ENCODE results near the gene ANKRD62.

The ANKRD62 gene

GRCh38 chr18:12088096-12088495 is 5.5 kb upstream of the ANKRD62 start:
- TF ChIP-seq ZFX (IDR thresholded peaks at IDR 0.05; ENCODE audit: borderline replicate concordance), result no peak
- TF ChIP-seq CTCF (IDR thresholded peaks at IDR 0.05), result no peak
- H3K27ac ChIP-seq, result no peak overlapping the region

GRCh38 chr18:12088731-12089375 is 4.8 kb upstream of the ANKRD62 start:
- H3K27ac ChIP-seq, result no peak overlapping the region
- no peak for TF ChIP-seq ZFX (IDR thresholded peaks at IDR 0.05; ENCODE audit: borderline replicate concordance)
- no peak for TF ChIP-seq CTCF (IDR thresholded peaks at IDR 0.05)

GRCh38 chr18:12091538-12092141 is 2.0 kb upstream of the ANKRD62 start:
- H3K27ac ChIP-seq, result no peak overlapping the region

GRCh38 chr18:12092398-12093229 is 1.0 kb upstream of the ANKRD62 start:
- peak overlapping the region; percentile 52 for H3K27ac ChIP-seq

More at GRCh38 chr18:12091538-12092141, 2.0 kb upstream of the ANKRD62 start:
- TF ChIP-seq CTCF (IDR thresholded peaks at IDR 0.05) (no peak), ZFX (IDR thresholded peaks at IDR 0.05; ENCODE audit: borderline replicate concordance) (no peak)

GRCh38 chr18:12098374-12098773 is 4.7 kb downstream of the ANKRD62 start:
- no peak for TF ChIP-seq CTCF (IDR thresholded peaks at IDR 0.05)
- TF ChIP-seq ZFX (IDR thresholded peaks at IDR 0.05; ENCODE audit: borderline replicate concordance), result no peak
- no peak overlapping the region for H3K27ac ChIP-seq

More at GRCh38 chr18:12092398-12093229, 1.0 kb upstream of the ANKRD62 start:
- TF ChIP-seq CTCF (IDR thresholded peaks at IDR 0.05) (peak; percentile 50), ZFX (IDR thresholded peaks at IDR 0.05; ENCODE audit: borderline replicate concordance) (no peak)

GRCh38 chr18:12099160-12099559 is 5.5 kb downstream of the ANKRD62 start:
- TF ChIP-seq ZFX (IDR thresholded peaks at IDR 0.05; ENCODE audit: borderline replicate concordance) (no peak), CTCF (IDR thresholded peaks at IDR 0.05) (no peak)
- H3K27ac ChIP-seq, result no peak overlapping the region

Measured in 22Rv1 (cell line).